H4 (cell line): ENCODE data around the gene DCLK1. TPM values are rescaled to one million over a fixed set of nuclear protein-coding genes. Genes with fewer than 3 reads are reported as not detected.

Source experiments
- DNase-seq: peaks from one replicate; pipeline ENCODE4 v3.0.0-alpha.2; 2015; ENCODE audit warnings: low spot score
- total RNA-seq: library from RNA; depleted of rRNA; stranded (reverse); fragments of >200 nt; shearing (Covaris generic); gene quantifications from 2 replicates; pipeline ENCODE4 v1.2.3, GENCODE V29; 2014

DCLK1 gene
- total RNA-seq, 1 experiment from 2014 or later = 2.9 TPM

DNA sequence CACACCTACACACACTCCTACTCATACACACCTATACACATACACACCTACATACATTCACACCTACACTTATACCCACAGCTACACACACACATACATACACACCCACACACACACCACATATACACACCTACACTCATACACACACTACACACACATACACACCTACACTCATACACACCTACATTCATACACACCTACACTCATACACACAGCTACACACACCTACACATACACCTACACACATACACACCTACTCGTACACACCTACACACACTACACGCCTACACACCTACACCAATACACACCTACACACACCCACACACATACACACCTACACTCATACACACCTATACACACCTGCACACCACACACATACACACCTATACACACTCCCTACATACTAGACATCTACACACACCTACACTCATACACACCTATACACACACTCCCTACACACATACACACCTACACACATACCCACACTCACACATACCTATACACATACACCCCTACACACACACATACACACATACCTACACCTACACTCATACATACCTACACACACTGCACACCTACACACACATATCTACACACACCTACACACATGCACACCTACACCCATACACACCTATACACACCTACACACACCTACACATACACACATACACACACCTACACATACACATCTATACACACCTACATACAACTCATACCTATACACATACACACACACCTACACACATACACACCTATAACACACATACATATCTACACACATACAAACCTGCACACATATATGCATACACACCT is 369.5 kb downstream of the DCLK1 start:
- no peak for DNase-seq

DNA sequence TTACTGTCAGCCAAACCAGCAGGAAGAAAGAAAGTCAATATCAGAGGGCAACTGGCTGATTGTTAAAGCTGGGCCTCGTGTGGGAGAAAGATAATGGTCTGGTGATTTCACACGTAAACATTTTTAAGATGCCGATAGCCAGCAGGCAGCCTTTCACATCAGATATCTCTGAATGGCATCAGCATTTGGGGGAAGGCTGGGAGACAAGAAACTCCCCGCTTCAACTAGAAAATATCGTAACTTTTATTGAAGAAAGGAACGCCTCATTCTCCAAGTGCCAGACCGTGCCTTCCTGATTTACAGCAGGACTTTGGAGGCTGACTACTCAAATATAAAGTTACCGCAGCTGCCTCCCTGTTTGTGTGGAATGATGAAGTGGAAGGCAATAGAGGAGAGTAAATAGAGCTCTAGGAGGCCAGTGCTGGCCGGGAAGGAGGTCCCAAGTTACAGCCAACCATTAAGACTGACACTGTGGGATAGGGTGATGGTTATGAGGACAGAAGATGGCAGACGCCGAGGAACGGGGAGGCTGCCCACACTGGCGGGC is 370.4 kb downstream of the DCLK1 start:
- DNase-seq = no peak

DNA sequence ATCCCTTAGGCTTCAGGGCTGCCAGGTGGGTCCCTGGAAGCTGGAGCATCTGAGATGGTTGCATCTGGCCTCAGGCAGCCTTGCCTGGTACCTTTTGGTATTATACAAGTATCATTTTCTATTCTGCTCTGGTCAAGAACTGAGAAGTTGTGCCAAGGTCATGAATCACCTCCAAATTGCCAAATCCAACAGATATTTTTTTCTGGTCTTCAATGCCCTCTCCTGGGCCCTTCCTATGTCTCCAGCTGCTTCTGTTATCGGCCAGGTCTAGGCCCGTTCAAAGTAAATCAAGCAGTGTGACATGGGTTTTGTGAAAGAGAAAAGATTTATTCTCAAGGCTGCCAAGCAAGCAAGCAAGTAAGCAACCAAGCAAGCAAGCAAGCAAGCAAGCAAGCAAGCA is 383.6 kb downstream of the DCLK1 start:
- DNase-seq = no peak

DNA sequence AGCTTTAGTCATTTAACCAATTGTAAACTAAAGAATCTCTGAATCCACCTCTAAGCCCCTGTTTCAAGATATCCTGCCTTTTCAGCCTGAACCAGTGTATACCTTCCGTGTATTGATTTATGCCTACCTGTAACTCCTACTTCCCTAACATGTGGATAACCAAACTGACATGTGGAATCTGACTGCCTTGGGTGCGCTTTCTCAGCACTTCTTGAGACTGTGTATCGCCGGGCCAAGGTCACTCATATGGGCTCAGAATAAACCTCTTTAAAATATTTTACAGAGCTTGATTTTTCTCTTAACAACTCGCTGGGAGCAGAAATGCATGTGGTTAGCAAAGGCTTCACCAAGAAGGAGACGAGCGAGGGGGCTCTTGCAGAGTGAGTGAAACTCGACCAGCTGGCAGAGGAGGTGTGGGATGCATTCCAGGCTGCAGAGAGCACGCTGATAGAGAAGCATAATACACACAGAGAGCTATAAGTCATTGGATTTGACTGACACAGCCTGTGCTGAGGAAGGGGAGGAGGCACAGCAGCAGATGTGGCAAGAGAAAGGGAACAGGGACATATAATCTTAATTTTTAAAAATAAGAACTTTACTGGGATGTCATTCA is 386.5 kb downstream of the DCLK1 start:
- no peak for DNase-seq

DNA sequence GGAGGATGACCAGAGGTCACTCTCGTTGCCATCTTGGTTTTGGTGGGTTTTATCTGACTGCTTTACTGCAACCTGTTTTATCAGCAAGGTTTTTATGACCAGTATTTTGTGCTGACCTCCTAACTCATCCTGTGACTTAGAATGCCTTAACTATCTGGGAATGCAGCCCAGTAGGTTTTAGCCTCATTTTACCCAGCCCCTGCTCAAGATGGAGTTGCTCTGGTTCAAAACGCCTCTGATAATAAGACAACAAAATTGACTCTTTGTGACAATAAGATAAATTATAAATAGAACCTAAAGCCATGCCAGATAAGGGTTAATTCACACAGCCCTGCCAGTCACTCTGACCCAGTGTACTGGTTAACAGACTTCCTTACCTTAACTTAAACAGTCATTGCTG is 387.0 kb downstream of the DCLK1 start:
- DNase-seq = no peak

DNA sequence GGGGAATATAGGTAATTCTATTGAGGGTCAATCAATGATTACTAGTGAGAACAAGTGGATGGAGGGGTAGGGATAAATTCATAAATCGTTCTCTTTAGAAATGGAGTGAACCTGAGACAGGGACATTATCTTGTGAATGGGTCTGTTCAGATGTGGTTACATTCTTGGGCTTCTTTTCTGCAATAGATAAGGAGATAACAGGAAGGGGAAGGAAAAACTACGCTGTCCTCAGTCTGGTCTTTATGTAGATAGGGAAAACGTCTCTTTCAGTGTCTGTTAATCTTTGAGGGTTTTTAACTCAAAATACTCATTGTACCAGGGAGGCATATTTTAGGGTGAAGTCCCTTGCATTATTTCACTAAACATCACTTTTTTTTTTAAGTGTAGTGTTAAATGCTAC is 388.0 kb downstream of the DCLK1 start:
- DNase-seq = no peak

DNA sequence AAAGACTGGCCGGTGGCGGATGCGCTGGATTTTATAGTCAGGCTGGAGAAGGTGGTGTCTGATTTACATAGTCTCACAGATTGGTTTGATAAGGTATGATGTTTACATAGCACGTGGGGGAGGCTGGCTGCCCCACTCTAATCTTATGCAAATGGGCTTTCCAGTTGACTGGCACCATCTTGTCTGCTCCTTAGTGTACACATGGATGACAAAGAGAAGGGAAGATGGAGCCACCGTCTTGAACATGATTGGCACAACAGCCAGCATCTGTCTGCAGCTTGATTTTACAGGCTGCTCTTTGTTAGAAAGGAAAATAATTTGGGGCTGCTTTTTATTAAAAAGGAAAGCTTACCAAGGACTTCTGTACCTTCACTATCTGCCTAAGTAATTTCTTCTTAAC is 389.5 kb downstream of the DCLK1 start:
- DNase-seq = no peak

DNA sequence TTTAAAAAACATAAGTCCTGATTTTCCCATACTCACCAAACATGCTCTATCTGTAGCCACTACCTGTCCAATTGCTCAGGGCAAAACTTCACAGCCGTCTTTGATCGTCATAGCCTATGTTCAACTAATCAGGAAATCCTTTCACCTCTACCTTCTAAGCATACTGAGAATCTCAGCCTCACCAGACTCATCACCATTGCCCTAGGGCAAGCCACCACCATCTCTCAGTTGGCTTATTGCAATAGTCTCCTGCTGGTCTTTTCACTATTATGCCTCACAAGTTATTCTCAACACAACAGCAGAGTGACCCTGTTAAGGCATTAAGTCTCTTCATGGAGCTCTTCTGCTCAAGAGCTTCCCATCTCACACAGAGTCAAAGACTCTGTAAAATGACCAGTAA is 394.3 kb downstream of the DCLK1 start:
- DNase-seq = no peak

DNA sequence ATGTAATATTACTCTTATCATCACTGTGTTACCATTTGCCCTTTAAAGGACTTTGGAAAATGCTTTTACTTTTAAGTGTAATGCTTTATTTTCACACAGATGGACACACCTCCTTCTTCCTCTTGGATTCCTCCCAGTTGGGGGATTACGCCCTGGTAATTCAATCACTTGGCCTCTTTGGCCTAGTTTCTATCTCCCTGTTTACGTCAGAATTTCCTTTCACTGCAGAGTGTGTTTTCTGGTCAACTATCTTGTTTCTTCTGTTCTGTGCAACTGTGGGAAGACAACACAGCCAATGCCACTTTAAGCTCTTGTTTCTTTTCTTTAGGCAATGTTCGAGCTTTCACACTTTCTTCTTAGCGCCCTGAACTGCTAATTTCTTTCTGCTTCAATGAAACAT is 397.4 kb downstream of the DCLK1 start:
- DNase-seq = peak; percentile 14

DNA sequence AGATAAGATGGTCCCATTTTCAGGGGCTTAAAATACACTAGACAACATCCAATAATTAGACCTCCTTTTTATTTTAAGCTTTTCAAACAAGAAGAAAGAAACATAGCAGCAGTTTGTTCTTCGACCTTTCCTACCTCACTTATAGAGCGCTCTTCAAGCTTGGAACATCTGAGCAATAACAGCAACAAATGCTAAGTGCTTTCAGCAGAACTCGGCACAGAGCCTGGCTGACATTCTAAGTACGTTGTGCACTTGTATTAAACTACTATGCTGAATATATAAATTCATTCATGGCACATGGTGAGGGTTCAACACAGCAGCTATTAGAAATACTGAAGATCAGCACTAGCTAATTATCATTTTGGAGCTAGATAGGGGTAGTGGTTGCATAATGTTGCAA is 398.6 kb downstream of the DCLK1 start:
- no peak for DNase-seq

DNA sequence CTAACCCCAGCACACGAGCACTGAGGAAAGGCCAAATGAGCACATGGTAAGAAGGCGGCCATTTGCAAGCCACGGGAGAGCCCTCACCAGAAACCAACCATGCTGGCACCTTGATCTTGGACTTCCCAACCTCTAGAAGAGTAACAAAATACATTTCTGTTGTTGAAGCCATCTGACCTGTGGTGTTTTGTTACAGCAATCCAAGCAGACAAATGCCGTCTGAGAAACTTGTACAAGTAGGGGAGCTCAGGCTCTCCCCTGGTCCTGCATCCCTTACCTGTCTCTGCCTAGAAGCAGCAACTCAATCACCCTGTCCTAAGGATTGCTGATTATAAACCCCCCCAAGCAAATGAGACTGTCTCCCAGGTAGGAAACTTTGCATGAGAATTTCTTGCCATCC is 399.7 kb downstream of the DCLK1 start:
- DNase-seq = no peak

DNA sequence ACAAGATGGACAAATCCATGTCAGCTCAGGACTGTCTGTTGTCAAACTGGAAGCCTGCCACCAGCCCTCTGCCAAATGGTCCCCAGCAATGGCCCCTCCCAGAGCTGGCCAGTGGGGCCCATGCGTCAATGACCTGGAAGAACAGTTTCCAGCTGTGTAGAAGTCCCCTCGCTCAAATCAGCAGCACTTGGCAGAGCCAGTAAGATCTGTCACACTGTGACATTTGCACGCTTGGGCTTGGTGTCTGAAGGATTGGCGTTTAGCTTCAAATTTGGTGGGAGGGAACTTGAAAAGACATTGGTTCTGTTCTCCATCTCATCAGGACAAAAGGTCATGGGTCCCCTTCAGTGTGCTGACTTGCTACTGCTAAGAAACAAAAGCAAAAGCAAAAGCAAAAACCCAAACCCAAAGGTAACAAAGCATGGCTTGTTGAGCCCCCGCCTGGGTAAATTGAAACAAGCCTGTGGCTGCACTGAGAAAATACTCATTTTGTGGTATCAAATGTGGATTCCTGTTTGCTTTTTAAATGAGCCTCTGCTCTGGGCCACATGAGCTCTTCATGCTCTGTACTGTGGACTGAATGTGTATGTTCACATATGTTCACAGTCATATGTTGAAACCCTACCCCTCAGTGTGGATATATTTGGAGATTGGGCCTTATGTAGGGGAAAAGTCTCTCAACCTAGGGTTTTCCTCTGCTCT is 401.1 kb downstream of the DCLK1 start:
- DNase-seq = no peak

DNA sequence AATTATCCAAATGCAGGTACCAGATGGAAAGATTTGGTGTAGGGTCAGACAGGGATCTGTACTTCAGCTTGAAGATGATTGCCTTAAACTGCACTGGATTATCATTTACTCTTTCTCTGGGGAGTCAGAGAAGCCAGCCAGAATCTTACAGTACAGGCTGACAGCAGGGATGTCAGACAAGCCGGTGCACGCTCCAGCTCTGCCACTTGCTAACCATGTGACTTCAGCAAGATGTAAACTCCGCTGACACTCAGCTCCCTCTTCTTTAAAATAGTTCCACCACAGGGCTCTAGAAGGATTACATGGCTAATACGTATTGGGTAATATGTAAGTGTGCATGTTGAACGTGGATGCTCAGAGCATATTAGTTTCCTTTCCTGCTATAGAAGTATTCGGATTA is 403.3 kb downstream of the DCLK1 start:
- DNase-seq = no peak

DNA sequence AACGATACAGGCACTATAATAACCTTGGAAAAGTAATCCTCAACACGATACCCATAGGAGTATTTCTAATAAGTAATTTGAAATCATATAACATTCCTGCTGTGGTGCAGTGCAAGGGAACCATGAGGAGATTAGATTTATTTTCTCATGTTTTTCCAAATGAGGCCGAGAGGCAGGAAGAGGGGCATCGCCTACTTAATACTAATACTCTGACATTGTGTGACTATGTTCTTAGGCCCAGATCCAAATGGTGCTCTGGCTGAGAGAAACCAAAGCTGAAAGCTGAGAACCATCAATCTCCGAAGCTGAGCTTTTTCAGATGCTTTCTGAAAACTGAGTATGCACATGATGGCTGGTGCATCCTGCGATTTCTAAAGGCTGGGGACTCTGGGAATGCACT is 406.7 kb downstream of the DCLK1 start:
- DNase-seq = no peak

DNA sequence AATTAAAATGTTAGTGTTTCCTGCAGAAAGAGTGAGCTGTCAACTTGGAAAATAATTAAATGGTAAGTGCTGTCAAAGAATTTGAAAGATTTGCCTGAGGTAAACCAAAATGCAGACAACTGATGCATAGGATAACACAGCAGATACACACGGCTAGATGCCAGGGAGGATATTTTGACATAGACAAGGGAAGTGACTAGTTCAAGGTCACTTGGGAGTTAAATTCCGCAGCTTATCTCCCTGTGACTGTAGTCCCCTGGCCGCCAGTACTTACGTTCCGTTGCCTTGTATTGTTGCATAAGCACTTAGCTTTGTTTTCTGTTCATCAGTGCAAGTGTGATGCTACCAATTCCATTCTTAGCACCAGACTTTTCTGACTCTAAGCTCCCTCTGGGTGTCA is 407.4 kb downstream of the DCLK1 start:
- DNase-seq = no peak

DNA sequence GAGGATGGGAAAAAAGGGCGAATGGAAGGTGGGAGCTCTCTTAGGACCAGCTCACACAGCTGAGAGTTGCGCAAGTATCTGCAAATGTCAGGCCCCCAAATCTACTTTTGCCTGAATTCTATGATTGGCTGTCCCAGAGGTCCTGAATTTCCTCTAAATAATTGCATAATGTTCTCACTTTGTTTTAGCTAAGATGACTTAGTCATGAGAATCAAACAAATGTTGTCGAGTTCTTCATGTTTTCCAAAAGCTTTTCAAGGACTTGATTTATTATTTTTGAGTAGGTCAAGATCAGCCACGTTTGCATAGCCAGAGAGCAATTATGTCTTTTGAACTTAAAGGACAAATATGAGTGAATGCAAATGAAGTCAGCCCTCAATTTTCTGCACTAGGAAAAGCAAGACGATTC is 408.1 kb downstream of the DCLK1 start:
- DNase-seq = no peak

DNA sequence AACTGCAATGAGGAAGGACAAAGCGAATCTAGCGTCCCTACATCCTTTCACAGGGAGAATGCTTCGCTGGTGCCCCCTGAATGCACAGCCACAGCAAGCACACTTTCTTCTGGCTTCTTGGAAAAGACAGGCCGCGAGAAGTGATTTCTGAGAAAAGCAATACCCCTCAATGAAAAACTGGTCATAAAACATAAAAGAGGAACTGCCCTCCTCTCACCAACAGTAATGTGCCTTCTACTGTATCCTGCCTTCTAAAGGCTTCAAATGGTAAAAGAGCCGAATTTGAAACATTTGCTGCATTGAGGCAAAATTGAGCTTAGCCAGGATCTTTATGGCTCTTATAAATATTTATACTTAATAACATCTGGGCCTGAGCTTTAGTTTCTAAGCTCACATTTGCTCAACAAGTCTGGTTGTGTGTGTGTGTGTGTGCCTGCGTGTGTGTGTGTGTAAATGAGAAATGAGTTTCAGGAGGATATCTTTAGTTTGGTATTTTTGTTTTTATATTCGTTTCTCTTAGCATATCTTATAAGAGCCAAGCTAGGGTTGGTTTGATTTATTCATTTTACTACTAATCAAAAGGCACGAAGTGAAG is 408.6 kb downstream of the DCLK1 start:
- DNase-seq = no peak

DNA sequence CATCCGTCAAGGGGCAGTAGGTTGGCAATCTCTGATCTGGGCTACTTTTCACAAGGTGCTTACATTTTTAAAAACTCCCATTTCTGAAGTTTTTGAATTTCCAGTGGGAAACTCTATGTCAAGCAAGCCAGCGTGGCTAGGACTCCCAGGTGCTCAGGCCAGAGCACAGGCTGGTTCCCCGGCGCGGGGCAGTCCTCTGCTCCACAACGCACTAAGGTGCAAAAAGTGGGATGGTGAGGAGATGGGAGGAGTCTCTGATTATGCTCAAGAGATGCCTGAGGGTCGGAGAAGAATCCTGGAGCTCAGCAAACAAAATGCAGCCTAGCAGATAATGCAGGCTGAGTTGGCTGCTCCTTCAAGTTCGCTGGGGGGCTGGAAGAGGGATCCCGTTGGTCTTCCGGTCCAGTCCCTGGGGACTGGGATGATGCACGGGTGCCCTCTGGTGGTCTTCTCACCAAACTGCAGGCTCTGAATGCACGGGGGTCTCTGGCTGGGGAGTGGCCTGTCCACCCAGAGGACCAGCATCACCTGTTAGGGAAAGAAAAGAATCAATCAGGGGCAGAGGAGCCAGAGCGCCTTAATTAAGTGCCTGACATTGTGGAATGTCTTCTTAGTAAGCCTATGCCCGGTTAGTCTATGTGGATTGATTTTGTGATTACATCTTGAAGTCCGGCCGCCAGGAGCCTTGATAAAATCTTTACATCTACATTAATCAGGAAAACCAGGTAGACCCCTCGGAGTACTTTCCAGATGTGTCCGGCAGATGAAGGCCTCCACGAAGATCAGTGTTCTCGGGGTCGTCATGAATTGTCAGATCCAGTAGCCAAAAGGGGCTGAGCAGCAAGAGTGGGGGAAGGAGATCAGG is 410.3 kb downstream of the DCLK1 start:
- peak; percentile 14 for DNase-seq

DNA sequence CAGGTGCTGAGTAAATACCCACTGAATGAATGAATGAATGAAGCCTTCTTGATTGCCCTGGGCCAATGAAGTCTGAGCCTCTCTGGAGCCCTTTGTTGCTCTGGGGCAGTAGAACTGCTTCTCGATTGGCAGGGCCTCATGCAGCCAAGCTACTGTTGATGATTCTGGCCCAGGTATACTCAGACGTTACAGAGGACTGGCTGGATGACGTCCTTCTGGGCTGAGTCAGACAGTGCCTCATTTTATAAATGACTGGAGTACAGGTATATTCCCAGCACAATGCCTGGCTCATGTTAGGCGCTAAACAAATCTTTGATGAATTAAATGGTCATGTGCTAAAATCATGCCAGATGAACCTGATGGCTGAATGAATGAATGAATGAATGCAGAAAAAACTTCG is 410.9 kb downstream of the DCLK1 start:
- no peak for DNase-seq
